GM23248 (cell line): ENCODE results near the gene IFFO2.

Experiments
- EZH2 ChIP-seq: fragments of 200-600 bp; sonication (generic); IDR thresholded peaks from 2 replicates; pipeline ENCODE4 v1.6.1; 2018; ENCODE audit warnings: antibody characterized with exemption, mild to moderate bottlenecking; ENCODE audit not compliant: insufficient read depth, poor library complexity, severe bottlenecking
- EZH2phosphoT487 ChIP-seq: fragments of 200-600 bp; sonication (generic); IDR thresholded peaks from 2 replicates; pipeline ENCODE4 v1.6.1; 2018; ENCODE audit warnings: antibody characterized with exemption, moderate library complexity, mild to moderate bottlenecking, low read depth; ENCODE audit not compliant: insufficient read depth

GRCh38 chr1:18918417-18918816 is 38.1 kb downstream of the IFFO2 start:
- no peak for TF ChIP-seq EZH2phosphoT487
- no peak for TF ChIP-seq EZH2
